DOHH2 (cell line): ENCODE results near the gene AK3.

Experiments
- CTCF ChIP-seq: fragments of 200-600 bp; sonication (generic); IDR thresholded peaks from one replicate; pipeline ENCODE4 v1.5.1; 2014; ENCODE audit warnings: antibody characterized with exemption, mild to moderate bottlenecking, low read depth, low read length; ENCODE audit not compliant: poor library complexity, severe bottlenecking
- EZH2phosphoT487 ChIP-seq: fragments of 200-600 bp; sonication (generic); IDR thresholded peaks from 2 replicates; pipeline ENCODE4 v1.6.1; 2017; ENCODE audit warnings: borderline replicate concordance, mild to moderate bottlenecking, antibody characterized with exemption, low read length, moderate library complexity, mixed read lengths

DNA sequence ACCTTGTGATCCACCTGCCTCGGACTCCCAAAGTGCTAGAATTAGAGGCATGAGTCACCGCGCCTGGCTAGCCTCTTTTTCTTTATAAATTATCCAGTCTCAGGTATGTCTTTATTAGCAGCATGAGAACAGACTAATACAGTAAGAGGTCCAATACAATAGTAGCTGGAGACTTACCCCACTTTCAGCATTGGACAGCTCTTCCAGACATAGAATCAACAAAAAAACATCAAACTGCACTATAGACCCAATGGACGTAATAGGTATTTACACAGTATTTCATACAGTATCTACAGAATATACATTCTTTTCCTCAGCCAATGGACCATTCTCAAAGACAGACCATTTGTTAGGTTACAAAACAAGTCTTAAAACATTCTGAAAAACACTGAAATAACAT is 45.6 kb upstream of the AK3 start:
- TF ChIP-seq CTCF (no peak), EZH2phosphoT487 (no peak)
